ENCODE measurements around the gene TTC27.
"Not testable (repeated sequence)": the region's sequence is repeated elsewhere in the genome, so short reads cannot be mapped to it uniquely, and the experiment has no call there.

DNA sequence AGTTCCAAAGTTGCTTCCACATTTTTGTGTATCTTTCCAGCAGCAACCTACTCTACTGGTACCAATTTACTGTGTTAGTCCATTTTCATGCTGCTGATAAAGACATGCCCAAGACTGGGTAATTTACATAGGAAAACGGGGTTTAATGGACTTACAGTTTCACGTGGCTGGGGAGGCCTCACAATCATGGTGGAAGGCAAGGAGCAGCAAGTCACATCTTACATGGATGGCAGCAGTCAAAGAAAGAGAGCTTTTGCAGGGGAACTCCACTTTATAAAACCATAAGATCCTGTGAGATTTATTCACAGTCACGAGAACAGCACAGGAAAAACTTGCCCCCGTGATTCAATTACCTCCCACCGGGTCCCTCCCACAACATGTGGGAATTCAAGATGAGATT lies 98.8 kb downstream of the TTC27 start:
- TF ChIP-seq, protein P1, sequence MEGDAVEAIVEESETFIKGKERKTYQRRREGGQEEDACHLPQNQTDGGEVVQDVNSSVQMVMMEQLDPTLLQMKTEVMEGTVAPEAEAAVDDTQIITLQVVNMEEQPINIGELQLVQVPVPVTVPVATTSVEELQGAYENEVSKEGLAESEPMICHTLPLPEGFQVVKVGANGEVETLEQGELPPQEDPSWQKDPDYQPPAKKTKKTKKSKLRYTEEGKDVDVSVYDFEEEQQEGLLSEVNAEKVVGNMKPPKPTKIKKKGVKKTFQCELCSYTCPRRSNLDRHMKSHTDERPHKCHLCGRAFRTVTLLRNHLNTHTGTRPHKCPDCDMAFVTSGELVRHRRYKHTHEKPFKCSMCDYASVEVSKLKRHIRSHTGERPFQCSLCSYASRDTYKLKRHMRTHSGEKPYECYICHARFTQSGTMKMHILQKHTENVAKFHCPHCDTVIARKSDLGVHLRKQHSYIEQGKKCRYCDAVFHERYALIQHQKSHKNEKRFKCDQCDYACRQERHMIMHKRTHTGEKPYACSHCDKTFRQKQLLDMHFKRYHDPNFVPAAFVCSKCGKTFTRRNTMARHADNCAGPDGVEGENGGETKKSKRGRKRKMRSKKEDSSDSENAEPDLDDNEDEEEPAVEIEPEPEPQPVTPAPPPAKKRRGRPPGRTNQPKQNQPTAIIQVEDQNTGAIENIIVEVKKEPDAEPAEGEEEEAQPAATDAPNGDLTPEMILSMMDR (IDR thresholded peaks at IDR 0.05): not testable (repeated sequence)
- TF ChIP-seq POLR2A (IDR thresholded peaks at IDR 0.05): not testable (repeated sequence)

Measured in lower leg skin (tissue), 3 donors.